SK-N-SH treated with all-trans-retinoic acid at 6 μM for 48 hours (cell line): ENCODE data around the gene ZNF831.

Experiments
- ARNTL ChIP-seq: fragments of 450-650 bp; formaldehyde crosslinking; IDR thresholded peaks from 2 replicates; pipeline ENCODE4 v1.5.0; 2020; ENCODE audit warnings: low read depth, mild to moderate bottlenecking, moderate library complexity, borderline replicate concordance
- CSRNP3 ChIP-seq: fragments of 250-450 bp; sonication (Bioruptor Pico); IDR thresholded peaks from 2 replicates; pipeline ENCODE4 v1.5.1; 2021; ENCODE audit warnings: mild to moderate bottlenecking, moderate library complexity
- ISL1 ChIP-seq: fragments of 250-450 bp; sonication (Bioruptor Pico); IDR thresholded peaks from 2 replicates; pipeline ENCODE4 v2.1.2; 2022; ENCODE audit warnings: mild to moderate bottlenecking, moderate library complexity
- RARB ChIP-seq: fragments of 250-450 bp; sonication (Bioruptor Pico); IDR thresholded peaks from 2 replicates; pipeline ENCODE4 v1.8.0; 2021; ENCODE audit warnings: mild to moderate bottlenecking, moderate library complexity
- ZFP30 ChIP-seq: fragments of 450-650 bp; formaldehyde crosslinking; IDR thresholded peaks from 2 replicates; pipeline ENCODE4 v1.5.0; 2022; ENCODE audit warnings: mild to moderate bottlenecking, moderate library complexity

DNA sequence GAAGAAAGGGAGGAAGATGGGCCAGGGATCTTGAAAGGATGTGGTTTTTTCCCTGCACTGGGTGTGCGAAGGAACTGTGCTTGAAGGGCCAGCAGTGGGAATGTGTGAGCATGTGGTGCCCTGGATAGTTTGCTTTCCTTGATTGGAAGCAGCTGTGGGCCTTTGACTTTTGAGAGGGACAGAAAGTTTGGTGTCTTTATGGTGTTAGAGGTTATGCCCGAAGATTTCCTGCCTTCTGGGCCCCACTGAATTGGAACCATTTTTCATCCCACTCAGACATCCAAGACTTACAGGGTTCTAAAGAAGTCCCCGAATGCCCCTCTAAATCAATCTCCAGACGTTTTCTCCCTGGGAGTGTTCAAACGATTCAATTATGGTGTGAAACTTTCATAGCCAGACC, 113.3 kb downstream of the ZNF831 start:
- TF ChIP-seq RARB (CRISPR knock-in tag) (no peak), ARNTL (CRISPR knock-in tag) (no peak), ISL1 (CRISPR knock-in tag) (no peak), CSRNP3 (CRISPR knock-in tag) (no peak), ZFP30 (no peak)
